Fibroblast of lung (primary cell): ENCODE measurements around the gene SLC5A3. TPM values are rescaled to one million over a fixed set of nuclear protein-coding genes. Genes with fewer than 3 reads are reported as not detected.

Source experiments
- DNase-seq, 2 donors: peaks; one replicate each; pipeline versions ENCODE4 v3.0.0 to v3.0.0-alpha.2; 2010; ENCODE audit warnings: low read depth in 2 of 2
- H2AFZ ChIP-seq: 2 replicates; pipeline ENCODE4 v1.5.1; 2012; ENCODE audit warnings: low read length, control low read depth, inconsistent platforms
- H3K27ac ChIP-seq: 2 replicates; pipeline ENCODE4 v1.5.1; 2011; ENCODE audit warnings: low read length, control low read depth; ENCODE audit not compliant: insufficient read depth
- H3K27me3 ChIP-seq: 2 replicates; pipeline ENCODE4 v1.5.1; 2011; ENCODE audit warnings: mild to moderate bottlenecking, low read length; ENCODE audit not compliant: control insufficient read depth, insufficient read depth
- H3K36me3 ChIP-seq: 2 replicates; pipeline ENCODE4 v1.5.1; 2011; ENCODE audit warnings: low read length; ENCODE audit not compliant: control insufficient read depth, insufficient read depth
- H3K4me1 ChIP-seq: 2 replicates; pipeline ENCODE4 v1.5.1; 2011; ENCODE audit warnings: low read length; ENCODE audit not compliant: control insufficient read depth, insufficient read depth; ENCODE audit errors: extremely low read depth
- H3K4me2 ChIP-seq: 2 replicates; pipeline ENCODE4 v1.5.1; 2011; ENCODE audit warnings: low read length, control low read depth; ENCODE audit not compliant: insufficient read depth; ENCODE audit errors: extremely low read depth
- H3K4me3 ChIP-seq, 4 experiments: fragments of 200-600 bp in 1 of 4; sonication (generic) in 1 of 4; replicated peaks in 1 of 4; 2 replicates each; pipeline ENCODE4 v1.5.1; 2011 to 2016; ENCODE audit warnings: low read length in 4 of 4, low read depth in 3 of 4, mild to moderate bottlenecking in 3 of 4, control low read depth in 2 of 4, inconsistent platforms in 1 of 4, mixed read lengths in 1 of 4; ENCODE audit not compliant: insufficient read depth in 1 of 4; ENCODE audit errors: control extremely low read depth in 1 of 4
- H3K79me2 ChIP-seq: 2 replicates; pipeline ENCODE4 v1.5.1; 2012; ENCODE audit warnings: mild to moderate bottlenecking, low read length, inconsistent platforms; ENCODE audit not compliant: control insufficient read depth, insufficient read depth
- H3K9ac ChIP-seq: 2 replicates; pipeline ENCODE4 v1.5.1; 2011; ENCODE audit warnings: mild to moderate bottlenecking, low read length, control low read depth; ENCODE audit not compliant: insufficient read depth
- H3K9me3 ChIP-seq: 2 replicates; pipeline ENCODE4 v1.5.1; 2012; ENCODE audit warnings: low read depth, low read length; ENCODE audit not compliant: control insufficient read depth, insufficient read depth
- H4K20me1 ChIP-seq: 2 replicates; pipeline ENCODE4 v1.5.1; 2011; ENCODE audit warnings: low read length; ENCODE audit not compliant: control insufficient read depth, insufficient read depth; ENCODE audit errors: extremely low read depth
- EZH2 ChIP-seq: IDR thresholded peaks from 2 replicates; pipeline ENCODE4 v1.5.1; 2012; ENCODE audit warnings: low read length, control low read depth, mild to moderate bottlenecking; ENCODE audit errors: missing control alignments
- polyA plus RNA-seq, 2 donors: library from polyadenylated mRNA; depleted of rRNA in 1 of 2; stranded (reverse) in 1 of 2; unstranded in 1 of 2; fragments of >200 nt; gene quantifications; 2 replicates each; pipeline ENCODE4 v1.2.1, GENCODE V29; 2011 to 2012; ENCODE audit warnings: missing spikeins in 1 of 2
- total RNA-seq: library from RNA; depleted of rRNA; stranded (reverse); fragments of >200 nt; gene quantifications from 2 replicates; pipeline ENCODE4 v1.2.1, GENCODE V29; 2014
- TF ChIP-seq, protein P1 (sequence below), 2 donors: IDR thresholded peaks in 1 of 2; conservative IDR thresholded peaks in 1 of 2; 1 replicate in 1 of 2; 2 replicates in 1 of 2; pipeline ENCODE4 v1.5.1; 2011 to 2012; ENCODE audit warnings: low read length in 2 of 2, control low read depth in 1 of 2, inconsistent platforms in 1 of 2, low read depth in 1 of 2, mild to moderate bottlenecking in 1 of 2

SLC5A3 gene
- total and polyA plus RNA-seq, 2 donors (not counting 1 experiment from before 2014, with no cell fraction given) = 6.2 to 28.6 TPM

- H3K4me3 ChIP-seq = no peak overlapping the region
- H3K4me1 ChIP-seq = no peaks in the 10 kb centered on the region
- H3K36me3 ChIP-seq = no peaks in the 10 kb centered on the region
- H2AFZ ChIP-seq = no peak overlapping the region
- DNase-seq = peak in 1 of 2 donors; percentile 14
- H3K4me2 ChIP-seq = no peak overlapping the region
- H3K27me3 ChIP-seq = no peaks in the 10 kb centered on the region
- no peaks in the 10 kb centered on the region for H3K9me3 ChIP-seq
- TF ChIP-seq, protein P1, sequence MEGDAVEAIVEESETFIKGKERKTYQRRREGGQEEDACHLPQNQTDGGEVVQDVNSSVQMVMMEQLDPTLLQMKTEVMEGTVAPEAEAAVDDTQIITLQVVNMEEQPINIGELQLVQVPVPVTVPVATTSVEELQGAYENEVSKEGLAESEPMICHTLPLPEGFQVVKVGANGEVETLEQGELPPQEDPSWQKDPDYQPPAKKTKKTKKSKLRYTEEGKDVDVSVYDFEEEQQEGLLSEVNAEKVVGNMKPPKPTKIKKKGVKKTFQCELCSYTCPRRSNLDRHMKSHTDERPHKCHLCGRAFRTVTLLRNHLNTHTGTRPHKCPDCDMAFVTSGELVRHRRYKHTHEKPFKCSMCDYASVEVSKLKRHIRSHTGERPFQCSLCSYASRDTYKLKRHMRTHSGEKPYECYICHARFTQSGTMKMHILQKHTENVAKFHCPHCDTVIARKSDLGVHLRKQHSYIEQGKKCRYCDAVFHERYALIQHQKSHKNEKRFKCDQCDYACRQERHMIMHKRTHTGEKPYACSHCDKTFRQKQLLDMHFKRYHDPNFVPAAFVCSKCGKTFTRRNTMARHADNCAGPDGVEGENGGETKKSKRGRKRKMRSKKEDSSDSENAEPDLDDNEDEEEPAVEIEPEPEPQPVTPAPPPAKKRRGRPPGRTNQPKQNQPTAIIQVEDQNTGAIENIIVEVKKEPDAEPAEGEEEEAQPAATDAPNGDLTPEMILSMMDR (conservative IDR thresholded peaks at IDR 0.05 in 1 of 2, IDR thresholded peaks at IDR 0.05 in 1 of 2; ENCODE audit: low read depth in 1 of 2, low read length in 2 of 2) = no peak
- no peak for TF ChIP-seq EZH2
- no peaks in the 10 kb centered on the region for H4K20me1 ChIP-seq
- no peak overlapping the region for H3K9ac ChIP-seq
- no peak overlapping the region for H3K27ac ChIP-seq
- H3K79me2 ChIP-seq = no peaks in the 10 kb centered on the region
These were observed 8.4 kb upstream of the SLC5A3 start for GRCh38 chr21:34065027-34065426.

DNA sequence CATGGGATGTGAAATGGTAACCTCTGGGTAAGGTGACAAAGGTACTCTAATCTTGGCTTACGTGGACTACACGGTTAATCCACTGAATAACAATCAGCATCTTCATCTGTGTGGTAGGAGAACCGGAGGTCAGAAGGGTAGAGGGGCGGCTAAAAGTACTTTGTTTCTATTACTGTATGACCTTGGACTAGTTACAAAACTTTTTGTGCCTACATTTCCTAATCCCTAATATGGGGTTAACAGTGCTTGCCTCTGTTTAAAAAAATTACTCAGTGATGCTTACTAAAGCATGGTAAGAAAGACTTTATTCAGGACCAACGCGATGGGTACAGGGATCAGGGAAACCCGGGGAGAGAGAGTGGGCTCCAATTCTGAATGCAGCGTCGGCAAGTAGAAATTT, 1.7 kb upstream of the SLC5A3 start:
- no peak for TF ChIP-seq EZH2
- TF ChIP-seq, protein P1 (conservative IDR thresholded peaks at IDR 0.05 in 1 of 2, IDR thresholded peaks at IDR 0.05 in 1 of 2; ENCODE audit: low read depth in 1 of 2, low read length in 2 of 2) = no peak
- H3K27ac ChIP-seq = no peak overlapping the region
- no peaks in the 10 kb centered on the region for H3K4me1 ChIP-seq
- H3K4me3 ChIP-seq = no peak overlapping the region
- no peaks in the 10 kb centered on the region for H3K27me3 ChIP-seq
- H3K4me2 ChIP-seq = no peak overlapping the region
- no peak overlapping the region for H2AFZ ChIP-seq
- no peak for DNase-seq
- peaks cover 21% of the 10 kb centered on the region for H3K79me2 ChIP-seq
- no peaks in the 10 kb centered on the region for H4K20me1 ChIP-seq
- no peaks in the 10 kb centered on the region for H3K36me3 ChIP-seq
- H3K9me3 ChIP-seq = no peaks in the 10 kb centered on the region
- H3K9ac ChIP-seq = no peak overlapping the region

GRCh38 chr21:34072145-34073031, 990 bp upstream of the SLC5A3 start:
- H4K20me1 ChIP-seq = no peaks in the 10 kb centered on the region
- H3K4me2 ChIP-seq = peak overlapping the region; percentile 63
- H3K27me3 ChIP-seq = no peaks in the 10 kb centered on the region
- no peak overlapping the region for H3K27ac ChIP-seq
- DNase-seq = peak in 1 of 2 donors; percentile 42
- peak overlapping the region; percentile 20 to 60 (median 28) for H3K4me3 ChIP-seq
- H3K79me2 ChIP-seq = peaks cover 26% of the 10 kb centered on the region
- H3K4me1 ChIP-seq = no peaks in the 10 kb centered on the region
- no peaks in the 10 kb centered on the region for H3K9me3 ChIP-seq
- peak overlapping the region; percentile 18 for H3K9ac ChIP-seq
- peak overlapping the region; percentile 63 for H2AFZ ChIP-seq
- no peak for TF ChIP-seq EZH2
- TF ChIP-seq, protein P1 (conservative IDR thresholded peaks at IDR 0.05 in 1 of 2, IDR thresholded peaks at IDR 0.05 in 1 of 2; ENCODE audit: low read depth in 1 of 2, low read length in 2 of 2) = no peak
- H3K36me3 ChIP-seq = no peaks in the 10 kb centered on the region
